HepG2 (cell line): ENCODE results near the gene CELSR3. TPM values are rescaled to one million over a fixed set of nuclear protein-coding genes. Genes with fewer than 3 reads are reported as not detected.
A peak's percentile ranks its signal among the peaks of the same experiment; 100 is the strongest.

ENCODE experiments used
- ATAC-seq: fragments of 200-7000 bp; cut with Tn5 transposase; 3 replicates; pipeline ENCODE4 v1.9.1; 2020; ENCODE audit warnings: mild to moderate bottlenecking, moderate library complexity
- BruUV-seq: library from RNA; stranded (reverse); fragments of 400-500 nt; replicated peaks from 2 replicates; lab custom pipeline; 2021; lab: Mats Ljungman, UMichigan
- CTCF ChIA-PET: fragments of 300-600 bp; formaldehyde crosslinking; extraction: SDS; loops from one replicate; lab custom pipeline; 2021; ENCODE audit warnings: low total read pairs, inconsistent platforms, low intra/inter-chr PET ratio; lab: Yijun Ruan, JAX
- POLR2A ChIA-PET: fragments of 350-600 bp; sonication (Branson Sonifier 250); formaldehyde crosslinking; loops from one replicate; lab custom pipeline; 2020; ENCODE audit warnings: antibody characterized with exemption, inconsistent platforms; lab: Yijun Ruan, JAX
- DNase-seq: peaks from one replicate; pipeline ENCODE4 v3.0.0-alpha.2; 2015; ENCODE audit warnings: low spot score
- FAIRE-seq: peaks from 3 replicates; lab custom pipeline; 2011; peaks lifted over from hg19 to GRCh38; lab: Jason Lieb, UNC
- H2AFZ ChIP-seq: one replicate; pipeline ENCODE4 v1.6.1; 2011; ENCODE audit warnings: low read length, inconsistent platforms
- H3K27ac ChIP-seq: fragments of 300-600 bp; 3 replicates; pipeline ENCODE4 v1.8.0; 2011; ENCODE audit warnings: mixed run types, mild to moderate bottlenecking, mixed read lengths, low read length, inconsistent platforms; ENCODE audit not compliant: insufficient read depth; ENCODE audit errors: extremely low read length
- H3K27me3 ChIP-seq, 2 experiments: fragments of 200-600 bp in 1 of 2; 2 replicates in 1 of 2; 3 replicates in 1 of 2; pipeline versions ENCODE4 v1.6.0 to v1.8.0; 2011; ENCODE audit warnings: low read length in 2 of 2, mild to moderate bottlenecking in 2 of 2, moderate library complexity in 2 of 2, inconsistent platforms in 1 of 2; ENCODE audit not compliant: insufficient read depth in 2 of 2, control insufficient read depth in 1 of 2
- H3K36me3 ChIP-seq, 2 experiments: fragments of 200-600 bp in 1 of 2; replicated peaks in 1 of 2; 2 replicates in 1 of 2; 3 replicates in 1 of 2; pipeline versions ENCODE4 v1.5.1 to v1.8.0; 2011; ENCODE audit warnings: low read length in 2 of 2, inconsistent platforms in 1 of 2; ENCODE audit not compliant: insufficient read depth in 2 of 2, control insufficient read depth in 1 of 2
- H3K4me1 ChIP-seq: 2 replicates; pipeline ENCODE4 v1.5.1; 2012; ENCODE audit warnings: low read length, inconsistent platforms; ENCODE audit not compliant: insufficient read depth
- H3K4me2 ChIP-seq: 2 replicates; pipeline ENCODE4 v1.6.0; 2011; ENCODE audit warnings: low read depth, low read length, inconsistent platforms
- H3K4me3 ChIP-seq, 3 experiments: fragments of 200-600 bp in 1 of 3; sonication (generic), shearing (Covaris generic) in 1 of 3; replicated peaks in 1 of 3; 2 replicates each; pipeline ENCODE4 v1.5.1; 2011 to 2016; ENCODE audit warnings: low read length in 3 of 3, inconsistent platforms in 2 of 3, low read depth in 2 of 3, mild to moderate bottlenecking in 2 of 3, control low read depth in 1 of 3, mixed read lengths in 1 of 3; ENCODE audit not compliant: insufficient read depth in 1 of 3
- H3K79me2 ChIP-seq: one replicate; pipeline ENCODE4 v1.6.1; 2011; ENCODE audit warnings: low read length, inconsistent platforms; ENCODE audit not compliant: insufficient read depth
- H3K9ac ChIP-seq: 2 replicates; pipeline ENCODE4 v1.6.0; 2011; ENCODE audit warnings: mild to moderate bottlenecking, low read depth, low read length, inconsistent platforms; ENCODE audit not compliant: insufficient read depth
- H3K9me3 ChIP-seq: 2 replicates; pipeline ENCODE4 v1.5.1; 2012; ENCODE audit warnings: mild to moderate bottlenecking, low read length
- H4K20me1 ChIP-seq: 2 replicates; pipeline ENCODE4 v1.6.0; 2011; ENCODE audit warnings: inconsistent platforms, mild to moderate bottlenecking, low read length, moderate library complexity; ENCODE audit not compliant: insufficient read depth
- ARID5B ChIP-seq: IDR thresholded peaks from 2 replicates; pipeline ENCODE4 v1.4.0; 2020; ENCODE audit warnings: mild to moderate bottlenecking, missing genetic modification reagents
- CEBPB ChIP-seq: IDR thresholded peaks from 2 replicates; pipeline ENCODE4 v1.6.1; 2011; ENCODE audit warnings: low read depth, low read length, improper control_type of control experiment, borderline replicate concordance
- CEBPG ChIP-seq: IDR thresholded peaks from 2 replicates; pipeline ENCODE4 v1.6.1; 2016
- ETV5 ChIP-seq: IDR thresholded peaks from 2 replicates; pipeline ENCODE4 v1.6.1; 2018; ENCODE audit warnings: missing biosample characterization, missing genetic modification reagents, inconsistent platforms, borderline replicate concordance
- FOSL2 ChIP-seq: sonication (generic); formaldehyde crosslinking; IDR thresholded peaks from 2 replicates; pipeline ENCODE4 v1.4.0; 2020; ENCODE audit warnings: missing genetic modification reagents
- RXRB ChIP-seq: IDR thresholded peaks from 2 replicates; pipeline ENCODE4 v1.6.1; 2016; ENCODE audit warnings: borderline replicate concordance, missing genetic modification reagents, missing compliant biosample characterization
- SMYD3 ChIP-seq: sonication (generic); formaldehyde crosslinking; IDR thresholded peaks from 2 replicates; pipeline ENCODE4 v1.8.1; 2023; ENCODE audit warnings: mild to moderate bottlenecking, missing genetic modification reagents
- SOX13 ChIP-seq, 3 experiments: fragments of 450-650 bp in 1 of 3; sonication (generic) in 1 of 3; formaldehyde crosslinking in 1 of 3; IDR thresholded peaks in 2 of 3; conservative IDR thresholded peaks in 1 of 3; 2 replicates each; pipeline versions ENCODE4 v1.5.0 to v1.6.1; 2016 to 2020; ENCODE audit warnings: antibody characterized with exemption in 1 of 3, mild to moderate bottlenecking in 1 of 3, missing compliant biosample characterization in 1 of 3, missing genetic modification reagents in 1 of 3, moderate library complexity in 1 of 3
- SOX6 ChIP-seq, 2 experiments: fragments of 450-650 bp in 1 of 2; sonication (generic) in 1 of 2; formaldehyde crosslinking in 1 of 2; IDR thresholded peaks; 2 replicates each; pipeline versions ENCODE4 v1.4.0 to v1.6.1; 2017 to 2020; ENCODE audit warnings: antibody characterized with exemption in 1 of 2, mild to moderate bottlenecking in 1 of 2, missing genetic modification reagents in 1 of 2
- ZBTB37 ChIP-seq: sonication (generic); formaldehyde crosslinking; IDR thresholded peaks from 2 replicates; pipeline ENCODE4 v1.4.0; 2020; ENCODE audit warnings: mild to moderate bottlenecking, missing genetic modification reagents
- ZC3H13 ChIP-seq: sonication (generic); formaldehyde crosslinking; IDR thresholded peaks from 2 replicates; pipeline ENCODE4 v1.8.1; 2023; ENCODE audit warnings: mild to moderate bottlenecking, missing genetic modification reagents, moderate library complexity
- ZHX1 ChIP-seq: sonication (generic); formaldehyde crosslinking; IDR thresholded peaks from 2 replicates; pipeline ENCODE4 v1.8.1; 2022; ENCODE audit warnings: low read depth, mild to moderate bottlenecking, missing genetic modification reagents
- ZNF652 ChIP-seq: IDR thresholded peaks from 2 replicates; pipeline ENCODE4 v1.6.1; 2016; ENCODE audit warnings: low read depth, borderline replicate concordance
- ZNF720 ChIP-seq: sonication (generic); formaldehyde crosslinking; IDR thresholded peaks from 2 replicates; pipeline ENCODE4 v1.4.0; 2020; ENCODE audit warnings: missing genetic modification reagents
- whole genome bisulfite sequencing: methylation state at CpG from one replicate; pipeline ENCODE4 v1.1.6; 2017; ENCODE audit warnings: low lambda C conversion rate; 5-methylcytosine and 5-hydroxymethylcytosine counted together
- in situ Hi-C: cut with HindIII; loops from 2 replicates; pipeline ENCODE4 v1.10.0; 2017; ENCODE audit warnings: low pct_unique_long_range_greater_than_20kb; ENCODE audit not compliant: extremely low pct_ligation_motif_present
- intact Hi-C: fragments of 100-400 bp; cut with micrococcal nuclease; formaldehyde crosslinking; loops from one replicate; pipeline ENCODE4 v1.10.0; 2022; ENCODE audit not compliant: unreplicated experiment
- polyA plus RNA-seq, 8 experiments: library from polyadenylated mRNA; depleted of rRNA in 3 of 8; stranded (reverse) in 7 of 8; unstranded in 1 of 8; fragments of >200 nt; fragmentation: Illumina TruSeq in 4 of 8; extraction: Trizol in 4 of 8; gene quantifications; 2 replicates each; pipeline versions ENCODE4 v1.2.1 to v1.2.3, GENCODE V29; 2011 to 2016; ENCODE audit warnings: low read depth in 4 of 8, missing spikeins in 1 of 8, mixed read lengths in 1 of 8; ENCODE audit not compliant: insufficient read depth in 1 of 8
- total RNA-seq, 5 experiments: library from RNA; depleted of rRNA; stranded (reverse); fragments of >200 nt; fragmentation: Illumina TruSeq; extraction: Trizol; gene quantifications; 2 replicates each; pipeline ENCODE4 v1.2.3, GENCODE V29; 2016; ENCODE audit warnings: low read depth in 1 of 5

CELSR3 gene
- total and polyA plus RNA-seq, 2 of the 13 experiments (the other 11 are each of a cell fraction or from before 2014, with no cell fraction given), result 5.4 to 6.7 TPM

GRCh38 chr3:48614044-48614443, 48.6 kb downstream of the CELSR3 start (continued):
- TF ChIP-seq CEBPB (peak; percentile 66; the same call in 1 of the 2 replicates), ZC3H13 (no peak), RXRB (0 out of 2 replicates have a peak, but pooled peaks have one; percentile 23), ETV5 (CRISPR knock-in tag) (no peak), ZHX1 (CRISPR knock-in tag) (no peak), FOSL2 (CRISPR knock-in tag) (peak; percentile 78)
- TF ChIP-seq, all 625 proteins: peak for 13

- H2AFZ ChIP-seq, result no peak overlapping the region
- H3K79me2 ChIP-seq, result peaks cover 22% of the 10 kb centered on the region
- 19% methylated on average over 1 of the region's 1 CpG for WGBS
- FAIRE-seq (no peak), DNase-seq (no peak), ATAC-seq (no peak)
- CTCF ChIA-PET, result no interaction called here
- H3K27ac ChIP-seq, result peak overlapping the region; percentile 21
- peaks cover 75% of the 10 kb centered on the region for H3K4me1 ChIP-seq
- in situ Hi-C loops, result no loop called here
- 0 out of 5 replicates have a peak, but pooled peaks cover 0 to 4% of the 10 kb centered on the region in 2 experiments for H3K36me3 ChIP-seq
- POLR2A ChIA-PET, result interaction anchor here (0.5 to 4.2 kb wide), 6 partner anchors 11 to 287 kb away, joined by 3 to 24 read pairs (median 4); partner anchors contain the start of genes PFKFB4 and SLC26A6
- no peak overlapping the region for H3K9ac ChIP-seq
- H3K4me2 ChIP-seq, result peak overlapping the region; percentile 10; the same call in 1 of the 2 replicates
- peaks cover 6% of the 10 kb centered on the region for H3K9me3 ChIP-seq
- H3K27me3 ChIP-seq, result no peaks in the 10 kb centered on the region; a peak in 1 of 5 replicates
- BruUV-seq, result no TSS peak
- H4K20me1 ChIP-seq, result no peaks in the 10 kb centered on the region
- no peak overlapping the region for H3K4me3 ChIP-seq
- intact Hi-C loops, result no loop called here
- TF ChIP-seq SOX13 (IDR thresholded peaks at IDR 0.05) (no peak), SOX13 (CRISPR knock-in tag; conservative IDR thresholded peaks at IDR 0.05 in 1 of 2, IDR thresholded peaks at IDR 0.05 in 1 of 2) (peak in 1 of 2 experiments; percentile 48; a peak in 1 of 4 replicates), ZNF720 (CRISPR knock-in tag) (no peak), CEBPB (peak; percentile 73; the same call in 1 of the 2 replicates), CEBPG (CRISPR knock-in tag) (peak; percentile 76), ZBTB37 (CRISPR knock-in tag) (peak; percentile 42; the same call in 1 of the 2 replicates), ARID5B (CRISPR knock-in tag) (0 out of 2 replicates have a peak, but pooled peaks have one; percentile 15), SOX6 (IDR thresholded peaks at IDR 0.05) (no peak), SOX6 (CRISPR knock-in tag; IDR thresholded peaks at IDR 0.05) (peak; percentile 48; the same call in 1 of the 2 replicates), SMYD3 (CRISPR knock-in tag) (no peak), ZNF652 (CRISPR knock-in tag) (peak; percentile 79)
These were observed 50.4 kb downstream of the CELSR3 start for GRCh38 chr3:48612309-48612708.
